Large intestine (tissue), 3 donors: ENCODE results near the gene FOXP1. TPM values are rescaled to one million over a fixed set of nuclear protein-coding genes. Genes with fewer than 3 reads are reported as not detected.

Experiments used
- DNase-seq, 2 donors: peaks; one replicate each; pipeline versions ENCODE4 v3.0.0 to v3.0.0-alpha.2; 2013
- H3K27ac ChIP-seq: one replicate; pipeline ENCODE4 v1.5.1; 2013; ENCODE audit warnings: low read length
- H3K27me3 ChIP-seq: 2 replicates; pipeline ENCODE4 v1.6.1; 2013; ENCODE audit warnings: low read length; ENCODE audit not compliant: control insufficient read depth, insufficient read depth
- H3K36me3 ChIP-seq: 2 replicates; pipeline ENCODE4 v1.6.1; 2013; ENCODE audit warnings: low read length; ENCODE audit not compliant: control insufficient read depth, insufficient read depth
- H3K4me1 ChIP-seq: one replicate; pipeline ENCODE4 v1.6.1; 2013; ENCODE audit warnings: low read length; ENCODE audit not compliant: control insufficient read depth, insufficient read depth
- H3K4me3 ChIP-seq: one replicate; pipeline ENCODE4 v1.5.1; 2013; ENCODE audit warnings: low read length
- H3K9me3 ChIP-seq: one replicate; pipeline ENCODE4 v1.6.1; 2013; ENCODE audit warnings: mild to moderate bottlenecking, low read depth, low read length, moderate library complexity; ENCODE audit not compliant: control insufficient read depth
- WGBS: methylation state at CpG from one replicate; pipeline ENCODE4 v1.1.5; 2013; ENCODE audit warnings: low lambda C conversion rate; ENCODE audit not compliant: insufficient coverage; 5-methylcytosine and 5-hydroxymethylcytosine counted together
- polyA plus RNA-seq: library from polyadenylated mRNA; unstranded; fragments of 120-200 nt; gene quantifications from one replicate; pipeline ENCODE4 v1.2.1, GENCODE V29; 2013

Gene FOXP1
- polyA plus RNA-seq, 1 donor, result 64.1 TPM

DNA sequence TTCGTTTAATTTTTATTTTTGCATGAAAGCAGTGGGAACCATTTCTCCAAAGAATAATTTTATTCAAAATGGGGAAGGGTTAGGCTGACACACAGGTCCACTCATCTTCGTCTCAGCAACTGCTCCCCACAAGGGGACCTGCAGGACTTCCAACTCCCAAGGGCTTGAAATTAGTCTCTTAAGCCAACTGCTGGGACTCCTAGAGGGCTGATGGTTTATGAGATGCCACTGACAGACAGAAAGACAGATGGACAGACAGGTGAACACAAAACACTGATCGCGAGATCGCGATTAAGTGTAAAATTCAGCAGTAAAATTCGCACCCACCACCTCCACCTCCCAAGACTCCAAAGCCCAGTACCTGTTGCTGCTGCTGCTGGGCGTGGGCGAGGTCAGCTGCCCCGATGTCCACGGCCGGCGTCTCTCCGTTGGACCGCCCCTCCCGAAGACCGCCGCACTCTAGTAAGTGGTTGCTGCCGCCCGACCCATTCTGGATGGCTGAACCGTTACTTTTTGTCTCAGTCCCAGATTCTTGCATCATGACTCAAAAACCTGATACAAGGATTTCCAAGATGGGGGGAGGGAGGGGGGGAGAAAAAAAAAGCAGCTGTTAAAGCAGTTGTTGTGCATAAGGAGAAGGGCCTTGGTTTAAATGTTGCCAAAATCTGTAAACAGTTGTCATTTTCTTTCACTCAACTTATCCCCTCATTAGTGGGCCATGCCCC is 385.5 kb downstream of the FOXP1 start:
- H3K27ac ChIP-seq, result no peak overlapping the region
- WGBS, result 100% methylated on average over 2 of the region's 21 CpGs
- H3K9me3 ChIP-seq, result peaks cover 2% of the 10 kb centered on the region
- peaks cover 13% of the 10 kb centered on the region for H3K36me3 ChIP-seq
- no peak overlapping the region for H3K4me3 ChIP-seq
- no peak for DNase-seq
- H3K27me3 ChIP-seq, result no peaks in the 10 kb centered on the region
- H3K4me1 ChIP-seq, result peaks cover 6% of the 10 kb centered on the region

DNA sequence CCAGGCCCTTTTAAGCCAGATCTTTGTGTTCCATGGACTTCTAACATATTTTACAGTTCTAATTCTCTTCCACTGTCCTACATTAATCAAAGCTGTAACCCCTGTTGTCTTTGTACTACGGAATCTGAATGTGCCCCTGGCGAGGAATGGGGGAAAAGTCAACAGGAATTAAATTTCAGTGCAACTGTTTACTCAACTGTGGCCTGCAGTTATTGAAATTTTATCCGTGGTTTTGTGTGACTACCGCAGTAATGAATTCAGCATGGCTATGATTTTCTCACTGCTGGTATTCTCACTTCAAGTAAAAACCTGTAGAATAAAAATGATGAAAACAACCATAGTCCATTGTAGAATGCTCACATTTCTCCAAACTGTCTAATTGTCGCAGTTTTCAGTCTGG is 388.0 kb downstream of the FOXP1 start:
- H3K27ac ChIP-seq, result no peak overlapping the region
- peaks cover 2% of the 10 kb centered on the region for H3K9me3 ChIP-seq
- no peak for DNase-seq
- peaks cover 16% of the 10 kb centered on the region for H3K4me1 ChIP-seq
- H3K4me3 ChIP-seq, result no peak overlapping the region
- H3K36me3 ChIP-seq, result peaks cover 13% of the 10 kb centered on the region
- 88% methylated on average over 1 of the region's 5 CpGs for WGBS
- H3K27me3 ChIP-seq, result no peaks in the 10 kb centered on the region

DNA sequence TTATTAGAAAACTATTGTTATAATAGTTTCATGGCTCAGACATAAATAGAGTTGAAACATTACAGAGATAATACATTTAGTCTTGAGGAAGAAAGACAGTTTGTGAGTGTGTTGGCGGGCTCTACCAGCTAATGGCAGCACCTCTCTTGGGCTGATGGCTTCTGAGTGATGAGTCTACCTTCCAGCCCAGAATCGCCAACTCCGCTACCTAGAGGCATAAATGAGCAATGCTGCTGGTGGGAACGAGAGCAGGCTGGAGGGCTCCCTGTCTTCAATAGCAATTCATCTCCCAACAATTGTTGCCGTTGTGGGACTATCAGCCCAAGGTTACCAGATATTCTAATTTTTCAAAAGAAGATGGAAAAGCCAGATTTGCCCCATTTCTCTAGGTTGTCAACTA is 388.7 kb downstream of the FOXP1 start:
- H3K27ac ChIP-seq, result no peak overlapping the region
- no CpG with 5 or more reads among the region's 5 CpGs for WGBS

DNA sequence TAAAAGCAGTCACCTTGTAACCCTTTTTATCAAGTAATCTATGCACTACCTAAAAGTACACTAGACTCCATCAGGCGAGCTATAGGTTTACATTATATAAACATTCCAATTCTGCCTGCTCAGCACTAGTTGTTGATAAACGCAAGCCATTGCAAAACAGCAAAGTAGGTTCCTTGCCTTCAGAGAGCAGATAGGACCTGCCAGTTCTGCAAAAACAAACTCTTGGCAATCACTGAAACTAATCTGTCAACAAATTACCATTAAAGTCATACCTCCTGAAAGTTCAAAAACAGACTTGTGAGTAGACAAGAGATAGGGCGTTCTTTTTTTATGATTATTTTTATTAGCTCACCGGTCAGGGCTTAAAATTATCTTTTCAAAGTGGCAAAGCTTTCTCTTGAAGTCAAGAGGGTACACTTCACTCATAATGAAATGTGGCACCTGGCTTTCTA is 392.5 kb downstream of the FOXP1 start:
- DNase-seq, result peak; percentile 66 to 86
- peak overlapping the region; percentile 78 for H3K27ac ChIP-seq
- peaks cover 3% of the 10 kb centered on the region for H3K36me3 ChIP-seq
- peaks cover 16% of the 10 kb centered on the region for H3K4me1 ChIP-seq
- no peaks in the 10 kb centered on the region for H3K27me3 ChIP-seq
- H3K9me3 ChIP-seq, result no peaks in the 10 kb centered on the region
- no CpG with 5 or more reads among the region's 4 CpGs for WGBS
- H3K4me3 ChIP-seq, result no peak overlapping the region

More for the DNA sequence above, 388.7 kb downstream of the FOXP1 start:
- Histone ChIP-seq H3K36me3 (peaks cover 13% of the 10 kb centered on the region), H3K4me3 (no peak overlapping the region), H3K4me1 (peaks cover 16% of the 10 kb centered on the region), H3K27me3 (no peaks in the 10 kb centered on the region), H3K9me3 (peaks cover 2% of the 10 kb centered on the region)
- no peak for DNase-seq

DNA sequence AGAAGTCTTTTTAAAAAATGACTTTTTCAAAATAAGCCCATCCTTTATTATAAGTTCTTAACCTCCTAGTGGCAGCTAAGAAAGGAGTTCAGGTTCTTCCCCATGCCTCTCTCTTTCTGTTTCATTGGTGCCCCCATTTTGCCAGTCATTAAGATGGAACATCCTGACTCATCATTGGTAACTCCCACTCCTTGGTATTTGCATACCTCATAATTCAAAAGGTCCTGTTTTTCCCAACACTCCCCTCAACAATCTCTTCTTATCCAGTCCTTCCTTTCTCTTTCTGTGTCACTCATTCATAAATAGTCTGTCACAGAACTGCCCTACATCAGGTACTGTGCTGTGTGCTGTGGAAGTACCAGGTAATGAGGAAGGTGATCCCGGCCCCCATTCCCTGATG is 394.0 kb downstream of the FOXP1 start:
- H3K4me3 ChIP-seq, result no peak overlapping the region
- no CpG with 5 or more reads among the region's 1 CpG for WGBS
- H3K27ac ChIP-seq, result no peak overlapping the region
- no peaks in the 10 kb centered on the region for H3K27me3 ChIP-seq
- no peaks in the 10 kb centered on the region for H3K36me3 ChIP-seq
- no peaks in the 10 kb centered on the region for H3K9me3 ChIP-seq
- DNase-seq, result no peak
- peaks cover 16% of the 10 kb centered on the region for H3K4me1 ChIP-seq

DNA sequence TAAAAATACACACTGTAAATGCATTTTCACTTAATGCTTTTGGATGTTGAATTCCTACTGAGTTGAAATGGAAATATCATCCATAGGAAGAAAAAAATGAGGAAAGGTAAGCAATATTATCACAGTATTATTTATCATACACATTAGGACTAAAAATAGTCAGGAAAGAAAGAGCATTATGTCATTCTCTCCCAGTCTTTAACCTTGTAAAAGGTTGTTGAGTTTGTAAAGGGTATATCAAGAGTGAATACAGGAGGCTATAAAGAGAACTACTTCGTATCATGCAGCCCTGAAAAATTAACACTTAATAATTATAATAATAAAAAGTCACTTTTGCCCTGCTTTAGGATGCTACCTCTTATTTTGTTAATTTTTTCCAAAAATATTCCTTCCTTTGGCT is 395.8 kb downstream of the FOXP1 start:
- WGBS, result 100% methylated on average over 1 of the region's 1 CpG
- H3K9me3 ChIP-seq, result no peaks in the 10 kb centered on the region
- no peak for DNase-seq
- peaks cover 18% of the 10 kb centered on the region for H3K4me1 ChIP-seq
- peaks cover 2% of the 10 kb centered on the region for H3K36me3 ChIP-seq
- H3K27me3 ChIP-seq, result no peaks in the 10 kb centered on the region
- H3K4me3 ChIP-seq, result no peak overlapping the region
- H3K27ac ChIP-seq, result no peak overlapping the region

DNA sequence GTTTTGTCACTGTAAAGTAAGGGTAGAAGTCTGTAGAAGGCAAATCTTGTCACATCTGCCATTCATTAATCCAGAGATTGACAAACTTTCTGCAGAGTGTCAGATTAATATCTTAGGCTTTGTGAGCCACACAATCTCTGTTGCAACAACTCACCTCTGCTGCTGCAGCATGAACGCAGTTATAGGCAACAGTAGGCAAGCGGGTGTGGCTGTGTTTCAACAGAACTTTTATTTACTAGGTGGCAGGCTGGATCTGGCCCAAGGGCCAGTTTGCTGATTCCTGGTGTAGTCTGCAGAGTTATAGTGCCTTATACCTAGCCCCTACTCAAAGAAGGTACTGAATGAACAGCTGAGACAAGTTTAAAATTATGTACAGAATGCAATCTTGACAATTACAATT is 396.7 kb downstream of the FOXP1 start:
- WGBS, result no CpG with 5 or more reads among the region's 2 CpGs
- Histone ChIP-seq H3K27me3 (no peaks in the 10 kb centered on the region), H3K27ac (no peak overlapping the region), H3K36me3 (peaks cover 2% of the 10 kb centered on the region), H3K9me3 (no peaks in the 10 kb centered on the region), H3K4me1 (peaks cover 14% of the 10 kb centered on the region), H3K4me3 (no peak overlapping the region)
- DNase-seq, result no peak

DNA sequence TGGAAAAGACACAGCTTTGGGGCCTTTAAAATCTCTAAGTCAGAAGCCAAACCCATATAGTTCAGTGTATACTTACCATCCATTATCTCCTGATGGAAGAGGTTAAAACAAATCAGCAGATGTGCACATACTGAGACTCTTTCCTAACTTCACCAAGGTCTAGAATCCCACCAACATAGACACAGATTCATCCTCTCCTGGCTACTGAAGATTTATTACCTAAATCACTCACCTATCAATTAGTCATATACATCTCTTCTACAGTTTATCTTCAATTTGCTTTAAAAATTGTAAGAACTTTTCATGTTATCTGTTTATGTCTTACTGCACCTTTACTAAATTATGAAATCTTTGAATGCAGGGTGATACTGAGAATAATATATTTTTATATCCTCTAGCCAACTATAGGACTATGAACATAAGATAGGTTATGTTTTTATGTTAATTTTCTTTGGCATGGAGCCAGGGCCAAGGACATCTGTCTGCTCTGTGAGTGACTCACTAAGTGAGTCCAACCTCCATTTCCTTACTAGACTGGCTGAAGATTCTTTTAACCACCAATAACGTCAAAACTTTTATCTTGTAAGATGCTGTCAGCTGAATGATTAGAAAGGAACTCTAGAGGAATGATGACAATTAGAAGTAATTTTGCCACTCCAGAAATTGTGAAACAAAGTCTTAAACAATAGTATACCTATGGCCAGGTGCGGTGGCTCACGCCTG is 397.6 kb downstream of the FOXP1 start:
- WGBS, result no CpG with 5 or more reads among the region's 3 CpGs
- Histone ChIP-seq H3K27ac (peak overlapping the region; percentile 6), H3K27me3 (no peaks in the 10 kb centered on the region), H3K36me3 (peaks cover 2% of the 10 kb centered on the region), H3K4me3 (no peak overlapping the region), H3K4me1 (peaks cover 6% of the 10 kb centered on the region), H3K9me3 (no peaks in the 10 kb centered on the region)
- peak; percentile 75 to 89 for DNase-seq

DNA sequence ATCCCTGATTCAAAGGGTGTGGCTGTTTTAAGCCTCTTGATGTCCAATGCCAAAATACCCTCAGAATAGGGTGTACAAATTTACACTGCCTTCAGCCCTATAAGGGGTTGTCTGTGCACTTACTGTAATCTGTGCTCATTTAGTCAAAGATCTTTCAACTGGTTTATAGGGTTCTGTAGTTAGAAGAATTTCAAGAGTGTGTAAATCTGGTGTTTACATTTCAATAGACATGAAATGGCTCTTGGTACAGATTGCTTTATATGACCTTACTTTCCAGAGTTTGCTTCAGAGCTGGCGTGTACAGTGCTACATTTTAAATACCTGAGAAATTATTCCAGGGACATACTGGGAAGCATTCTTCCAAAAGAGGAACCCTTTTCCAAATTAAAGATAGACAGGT is 399.3 kb downstream of the FOXP1 start:
- Histone ChIP-seq H3K36me3 (peaks cover 2% of the 10 kb centered on the region), H3K4me3 (no peak overlapping the region), H3K9me3 (no peaks in the 10 kb centered on the region), H3K4me1 (peaks cover 4% of the 10 kb centered on the region), H3K27me3 (no peaks in the 10 kb centered on the region), H3K27ac (no peak overlapping the region)
- no CpG with 5 or more reads among the region's 1 CpG for WGBS
- no peak for DNase-seq

DNA sequence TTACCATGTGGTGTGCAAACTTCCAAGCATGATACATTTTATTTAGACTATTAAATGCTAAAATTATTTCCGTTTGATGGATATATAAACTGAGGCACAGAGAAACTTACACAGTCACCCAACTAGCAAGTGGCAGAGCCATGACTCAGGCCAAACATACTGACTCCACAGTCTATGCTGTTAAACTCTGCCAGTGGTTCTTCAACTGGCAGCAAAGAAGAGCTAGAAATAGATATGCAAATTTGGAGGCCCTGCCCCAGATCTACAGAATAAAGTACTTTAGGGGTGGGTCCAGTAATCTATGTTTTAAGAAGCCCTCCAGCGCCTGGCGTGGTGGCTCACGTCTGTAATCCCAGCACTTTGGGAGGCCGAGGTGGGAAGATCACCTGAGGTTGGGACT is 400.0 kb downstream of the FOXP1 start:
- WGBS, result no CpG with 5 or more reads among the region's 5 CpGs
- Histone ChIP-seq H3K4me3 (no peak overlapping the region), H3K4me1 (peaks cover 4% of the 10 kb centered on the region), H3K27ac (no peak overlapping the region), H3K9me3 (no peaks in the 10 kb centered on the region), H3K27me3 (no peaks in the 10 kb centered on the region), H3K36me3 (peaks cover 2% of the 10 kb centered on the region)
- no peak for DNase-seq
